ENCODE measurements around the gene PGAP2.

PGAP2 gene

DNA sequence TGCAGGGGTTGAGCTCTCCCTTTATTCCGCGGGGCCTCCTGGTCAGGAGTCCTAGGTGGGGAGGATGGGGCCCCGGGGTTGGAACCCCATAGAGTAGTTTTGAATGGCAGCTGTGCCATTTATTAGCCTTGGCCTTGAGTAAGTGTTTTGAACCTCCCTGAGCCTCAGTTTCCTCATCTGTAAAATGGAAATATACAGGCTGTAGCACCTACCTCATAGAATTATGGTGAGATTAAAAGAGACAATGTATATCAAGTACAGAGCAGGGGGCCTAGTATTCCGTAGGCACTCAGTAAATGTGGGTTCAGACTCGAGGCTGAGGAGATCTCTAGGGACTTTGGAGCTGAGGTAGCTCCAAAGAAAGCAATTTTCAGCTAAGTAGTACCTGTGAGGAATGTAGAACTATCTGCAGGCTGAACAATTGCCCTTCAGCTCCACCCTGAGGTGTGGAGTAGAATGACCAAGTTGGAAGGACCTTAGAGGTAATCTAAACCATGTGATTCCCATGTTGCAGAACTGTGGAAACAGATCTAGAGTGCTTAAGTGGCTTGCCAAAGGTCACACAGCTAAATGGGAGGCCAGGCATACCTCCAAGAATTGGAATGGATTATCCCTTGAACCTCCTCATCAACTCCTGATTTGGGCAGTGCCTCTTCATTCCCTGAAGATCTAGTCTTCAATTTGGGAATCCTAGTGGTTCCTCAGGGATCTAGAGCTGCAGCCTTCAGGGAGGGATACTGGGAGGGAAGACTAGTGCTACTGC, 682 bp downstream of the PGAP2 start:
- no peaks in the 10 kb centered on the region for H3K9me2 ChIP-seq (replicated peaks; ENCODE audit: insufficient read depth, low read length)
- H4K20me1 ChIP-seq (ENCODE audit: low read depth, low read length), result no peaks in the 10 kb centered on the region
- H3K79me2 ChIP-seq (ENCODE audit: insufficient read depth, low read length), result peaks cover 5% of the 10 kb centered on the region; the same call in 1 of the 2 replicates
- peak overlapping the region; percentile 41; the same call in 1 of the 2 replicates for H3K27ac ChIP-seq (ENCODE audit: low read depth, low read length)
- H3K27me3 ChIP-seq (ENCODE audit: low read length), result no peaks in the 10 kb centered on the region
- no peak for TF ChIP-seq EZH2phosphoT487 (conservative IDR thresholded peaks at IDR 0.05; ENCODE audit: low read length)
- TF ChIP-seq, protein P1, sequence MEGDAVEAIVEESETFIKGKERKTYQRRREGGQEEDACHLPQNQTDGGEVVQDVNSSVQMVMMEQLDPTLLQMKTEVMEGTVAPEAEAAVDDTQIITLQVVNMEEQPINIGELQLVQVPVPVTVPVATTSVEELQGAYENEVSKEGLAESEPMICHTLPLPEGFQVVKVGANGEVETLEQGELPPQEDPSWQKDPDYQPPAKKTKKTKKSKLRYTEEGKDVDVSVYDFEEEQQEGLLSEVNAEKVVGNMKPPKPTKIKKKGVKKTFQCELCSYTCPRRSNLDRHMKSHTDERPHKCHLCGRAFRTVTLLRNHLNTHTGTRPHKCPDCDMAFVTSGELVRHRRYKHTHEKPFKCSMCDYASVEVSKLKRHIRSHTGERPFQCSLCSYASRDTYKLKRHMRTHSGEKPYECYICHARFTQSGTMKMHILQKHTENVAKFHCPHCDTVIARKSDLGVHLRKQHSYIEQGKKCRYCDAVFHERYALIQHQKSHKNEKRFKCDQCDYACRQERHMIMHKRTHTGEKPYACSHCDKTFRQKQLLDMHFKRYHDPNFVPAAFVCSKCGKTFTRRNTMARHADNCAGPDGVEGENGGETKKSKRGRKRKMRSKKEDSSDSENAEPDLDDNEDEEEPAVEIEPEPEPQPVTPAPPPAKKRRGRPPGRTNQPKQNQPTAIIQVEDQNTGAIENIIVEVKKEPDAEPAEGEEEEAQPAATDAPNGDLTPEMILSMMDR (IDR thresholded peaks at IDR 0.05; ENCODE audit: insufficient read depth, low read length, poor library complexity, severe bottlenecking), result peak; percentile 63
- H3K4me3 ChIP-seq (ENCODE audit: insufficient read depth, low read length, poor library complexity, severe bottlenecking), result peak overlapping the region; percentile 79
- H2AFZ ChIP-seq (ENCODE audit: low read depth, low read length, severe bottlenecking), result peak overlapping the region; percentile 96
- no peaks in the 10 kb centered on the region for H3K9me3 ChIP-seq (ENCODE audit: insufficient read depth, low read length)
- H3K9ac ChIP-seq (ENCODE audit: low read length), result peak overlapping the region; percentile 78
- peak overlapping the region; percentile 80 for H3K4me2 ChIP-seq (ENCODE audit: low read depth, low read length, poor library complexity, severe bottlenecking)
- H3K36me3 ChIP-seq (ENCODE audit: low read length), result no peaks in the 10 kb centered on the region
- peaks cover 12% of the 10 kb centered on the region; the same call in 1 of the 2 replicates for H3F3A ChIP-seq (ENCODE audit: insufficient read depth)

DNA sequence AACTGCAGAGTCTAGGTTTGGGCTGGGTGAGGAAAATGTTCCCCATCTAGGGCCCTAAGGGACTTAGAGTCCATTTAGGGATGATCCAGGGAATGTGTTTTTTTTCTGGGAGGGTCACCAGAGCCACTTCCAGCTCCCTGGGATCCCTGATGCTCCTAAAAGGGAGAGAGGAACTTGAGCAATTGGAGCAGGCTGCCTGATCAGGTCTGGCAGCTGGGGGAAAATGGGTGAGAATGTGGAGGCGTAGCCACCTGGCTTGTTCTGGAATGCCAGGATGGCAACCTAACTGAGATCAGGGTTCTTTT, 1.2 kb downstream of the PGAP2 start:
- Histone ChIP-seq H2AFZ (ENCODE audit: low read depth, low read length, severe bottlenecking) (no peak overlapping the region), H3F3A (ENCODE audit: insufficient read depth) (peaks cover 12% of the 10 kb centered on the region; the same call in 1 of the 2 replicates), H3K4me3 (ENCODE audit: insufficient read depth, low read length, poor library complexity, severe bottlenecking) (no peak overlapping the region), H3K36me3 (ENCODE audit: low read length) (no peaks in the 10 kb centered on the region), H3K27ac (ENCODE audit: low read depth, low read length) (no peak overlapping the region), H3K79me2 (ENCODE audit: insufficient read depth, low read length) (peaks cover 5% of the 10 kb centered on the region; the same call in 1 of the 2 replicates), H3K9me2 (replicated peaks; ENCODE audit: insufficient read depth, low read length) (no peaks in the 10 kb centered on the region), H3K4me2 (ENCODE audit: low read depth, low read length, poor library complexity, severe bottlenecking) (peak overlapping the region; percentile 80), H3K9me3 (ENCODE audit: insufficient read depth, low read length) (no peaks in the 10 kb centered on the region), H3K9ac (ENCODE audit: low read length) (peak overlapping the region; percentile 78; the same call in 1 of the 2 replicates), H4K20me1 (ENCODE audit: low read depth, low read length) (no peaks in the 10 kb centered on the region), H3K27me3 (ENCODE audit: low read length) (no peaks in the 10 kb centered on the region)
- TF ChIP-seq, protein P1 (IDR thresholded peaks at IDR 0.05; ENCODE audit: insufficient read depth, low read length, poor library complexity, severe bottlenecking), result no peak
- no peak for TF ChIP-seq EZH2phosphoT487 (conservative IDR thresholded peaks at IDR 0.05; ENCODE audit: low read length)

DNA sequence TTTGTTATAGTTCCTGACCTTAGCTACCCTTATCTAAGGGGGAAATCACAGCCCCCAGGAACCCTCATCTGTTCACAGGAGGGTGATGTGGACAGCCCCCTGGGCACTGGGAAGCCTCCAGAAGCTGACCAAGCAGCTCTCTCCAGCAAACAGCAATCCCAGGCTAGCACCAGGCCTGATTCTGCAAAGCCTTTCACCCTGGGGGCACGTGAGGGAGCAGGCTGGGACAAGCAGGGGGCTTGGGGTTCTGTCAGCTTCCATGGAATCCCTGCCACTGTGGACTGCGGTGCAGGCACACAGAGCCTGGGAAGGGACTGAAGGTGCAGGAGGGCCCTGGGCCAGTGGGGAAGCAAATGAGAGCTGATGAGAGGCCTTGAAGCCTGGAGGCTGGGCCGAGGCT, 2.1 kb downstream of the PGAP2 start:
- Histone ChIP-seq H3K9me3 (ENCODE audit: insufficient read depth, low read length) (no peaks in the 10 kb centered on the region), H3K9ac (ENCODE audit: low read length) (no peak overlapping the region), H3K9me2 (replicated peaks; ENCODE audit: insufficient read depth, low read length) (no peaks in the 10 kb centered on the region), H3K4me2 (ENCODE audit: low read depth, low read length, poor library complexity, severe bottlenecking) (no peak overlapping the region), H3K79me2 (ENCODE audit: insufficient read depth, low read length) (peaks cover 5% of the 10 kb centered on the region; the same call in 1 of the 2 replicates), H4K20me1 (ENCODE audit: low read depth, low read length) (no peaks in the 10 kb centered on the region), H3K27me3 (ENCODE audit: low read length) (no peaks in the 10 kb centered on the region), H3K36me3 (ENCODE audit: low read length) (no peaks in the 10 kb centered on the region), H3F3A (ENCODE audit: insufficient read depth) (peaks cover 12% of the 10 kb centered on the region; the same call in 1 of the 2 replicates), H3K4me3 (ENCODE audit: insufficient read depth, low read length, poor library complexity, severe bottlenecking) (no peak overlapping the region), H3K27ac (ENCODE audit: low read depth, low read length) (no peak overlapping the region), H2AFZ (ENCODE audit: low read depth, low read length, severe bottlenecking) (no peak overlapping the region)
- TF ChIP-seq EZH2phosphoT487 (conservative IDR thresholded peaks at IDR 0.05; ENCODE audit: low read length), result no peak
- TF ChIP-seq, protein P1 (IDR thresholded peaks at IDR 0.05; ENCODE audit: insufficient read depth, low read length, poor library complexity, severe bottlenecking), result no peak
